ENCODE data around the gene CTXND1.

The CTXND1 gene

DNA sequence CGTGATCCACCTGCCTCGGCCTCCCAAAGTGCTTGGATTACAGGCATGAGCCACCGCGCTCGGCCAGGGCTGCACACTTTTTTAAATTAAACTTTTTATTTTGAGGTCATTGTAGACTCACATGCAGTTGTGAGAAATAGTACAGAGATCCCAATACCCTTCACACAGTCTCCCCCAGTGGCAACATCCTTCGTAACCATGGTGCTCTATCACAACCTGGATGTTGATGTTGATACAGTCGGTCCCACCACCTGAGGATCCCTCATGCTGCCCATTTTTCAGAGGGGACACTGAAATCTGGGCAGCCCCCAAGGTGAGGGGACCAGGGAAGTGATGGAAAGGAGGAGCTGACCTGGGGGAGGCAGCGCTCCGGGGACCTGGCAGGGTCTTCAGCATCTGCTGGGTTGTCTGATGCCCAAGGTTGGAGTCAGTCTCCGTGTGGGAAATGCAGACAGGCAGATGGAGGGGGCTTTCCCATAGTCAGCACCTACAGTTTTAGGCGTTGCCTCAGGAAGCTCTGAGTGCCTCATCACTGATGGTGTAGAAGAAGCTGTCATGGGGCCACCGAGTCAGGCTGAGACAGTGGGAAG lies 82.2 kb downstream of the CTXND1 start:
- whole genome bisulfite sequencing (ENCODE audit: extremely low coverage, insufficient coverage, low lambda C conversion rate), result no CpG with 5 or more reads among the region's 12 CpGs
- H3K4me2 ChIP-seq (ENCODE audit: low read length), result no peak overlapping the region
- H3K27ac ChIP-seq (ENCODE audit: low read depth, low read length), result no peak overlapping the region
- no peak overlapping the region for H3K9ac ChIP-seq (ENCODE audit: low read length)
- H4K5ac ChIP-seq (ENCODE audit: low read length), result no peak overlapping the region
- no peak overlapping the region for H4K8ac ChIP-seq (ENCODE audit: low read depth, low read length)
- H3K4me3 ChIP-seq (ENCODE audit: low read length), result no peak overlapping the region
- no peak overlapping the region for H3K18ac ChIP-seq (ENCODE audit: low read length)
- no peak overlapping the region for H2BK15ac ChIP-seq (replicated peaks; ENCODE audit: low read depth)
- no peaks in the 10 kb centered on the region for H3K4me1 ChIP-seq (ENCODE audit: control insufficient read depth, low read depth, low read length)
- no peak overlapping the region for H2BK120ac ChIP-seq (ENCODE audit: low read depth, low read length)
- H3K36me3 ChIP-seq (ENCODE audit: control insufficient read depth, insufficient read depth, low read length), result no peaks in the 10 kb centered on the region
- no peak overlapping the region for H3K56ac ChIP-seq (ENCODE audit: low read length)
- H2BK5ac ChIP-seq (ENCODE audit: low read length), result no peak overlapping the region
- no peak overlapping the region for H3K23ac ChIP-seq (ENCODE audit: low read length)
- no peaks in the 10 kb centered on the region for H3K27me3 ChIP-seq (ENCODE audit: insufficient read depth, low read length, poor library complexity)
- no peak for DNase-seq
- no peak overlapping the region for H3K4ac ChIP-seq (ENCODE audit: low read depth, low read length)
- H3K79me2 ChIP-seq (ENCODE audit: control insufficient read depth, insufficient read depth, low read length), result no peaks in the 10 kb centered on the region
- no peaks in the 10 kb centered on the region for H3K79me1 ChIP-seq (ENCODE audit: low read length)
- H2AK5ac ChIP-seq (ENCODE audit: low read length), result no peak overlapping the region

DNA sequence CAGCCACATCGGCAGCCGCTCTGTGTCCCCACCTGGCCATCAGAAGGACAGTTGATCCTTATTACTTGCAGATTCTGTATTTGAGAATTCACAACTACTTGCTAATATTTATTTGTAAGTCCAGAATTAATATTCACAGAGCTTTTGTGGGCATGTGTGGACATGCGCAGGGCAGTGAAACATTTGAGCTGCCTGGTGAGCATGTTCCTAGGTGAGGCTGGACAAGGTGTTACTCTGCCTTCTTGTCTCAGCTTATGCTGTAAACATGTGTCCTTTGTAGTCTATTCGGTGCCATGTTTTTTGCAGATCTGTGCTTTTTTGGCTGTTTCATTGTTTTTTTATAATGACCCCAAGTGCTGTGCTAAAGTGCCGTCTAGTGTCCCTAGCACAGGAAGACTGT lies 83.6 kb downstream of the CTXND1 start:
- H3K4me3 ChIP-seq (ENCODE audit: low read length), result no peak overlapping the region
- no peak overlapping the region for H3K9ac ChIP-seq (ENCODE audit: low read length)
- no peak for DNase-seq
- H3K4ac ChIP-seq (ENCODE audit: low read depth, low read length), result no peak overlapping the region
- H4K5ac ChIP-seq (ENCODE audit: low read length), result no peak overlapping the region
- no peaks in the 10 kb centered on the region for H3K36me3 ChIP-seq (ENCODE audit: control insufficient read depth, insufficient read depth, low read length)
- WGBS (ENCODE audit: extremely low coverage, insufficient coverage, low lambda C conversion rate), result no CpG with 5 or more reads among the region's 5 CpGs
- no peak overlapping the region for H3K23ac ChIP-seq (ENCODE audit: low read length)
- H3K4me1 ChIP-seq (ENCODE audit: control insufficient read depth, low read depth, low read length), result no peaks in the 10 kb centered on the region
- H2BK15ac ChIP-seq (replicated peaks; ENCODE audit: low read depth), result no peak overlapping the region
- H2BK5ac ChIP-seq (ENCODE audit: low read length), result no peak overlapping the region
- no peak overlapping the region for H3K4me2 ChIP-seq (ENCODE audit: low read length)
- H3K18ac ChIP-seq (ENCODE audit: low read length), result no peak overlapping the region
- H3K27ac ChIP-seq (ENCODE audit: low read depth, low read length), result no peak overlapping the region
- no peak overlapping the region for H3K56ac ChIP-seq (ENCODE audit: low read length)
- H3K27me3 ChIP-seq (ENCODE audit: insufficient read depth, low read length, poor library complexity), result no peaks in the 10 kb centered on the region
- no peaks in the 10 kb centered on the region for H3K79me2 ChIP-seq (ENCODE audit: control insufficient read depth, insufficient read depth, low read length)
- no peak overlapping the region for H2AK5ac ChIP-seq (ENCODE audit: low read length)
- H3K79me1 ChIP-seq (ENCODE audit: low read length), result no peaks in the 10 kb centered on the region
- no peak overlapping the region for H4K8ac ChIP-seq (ENCODE audit: low read depth, low read length)
- no peak overlapping the region for H2BK120ac ChIP-seq (ENCODE audit: low read depth, low read length)

DNA sequence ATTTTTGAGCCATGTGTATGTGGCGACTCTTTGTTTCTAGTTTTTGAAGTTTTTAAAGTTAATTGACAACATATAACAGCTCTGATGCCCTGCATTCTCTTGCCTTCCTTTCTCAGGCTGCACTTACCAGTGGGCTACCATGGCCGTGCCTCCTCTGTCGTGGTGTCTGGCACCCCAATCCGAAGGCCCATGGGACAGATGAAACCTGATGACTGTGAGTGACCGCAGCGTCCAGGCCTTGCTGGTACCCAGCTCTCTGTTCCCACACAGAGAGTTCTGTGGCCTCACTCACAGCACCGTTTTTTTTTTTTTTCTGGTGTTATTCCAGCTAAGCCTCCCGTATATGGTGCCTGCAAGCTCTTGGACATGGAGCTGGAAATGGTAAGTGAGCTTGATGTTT lies 84.1 kb downstream of the CTXND1 start:
- no peak overlapping the region for H2BK15ac ChIP-seq (replicated peaks; ENCODE audit: low read depth)
- H2BK120ac ChIP-seq (ENCODE audit: low read depth, low read length), result no peak overlapping the region
- no peaks in the 10 kb centered on the region for H3K79me1 ChIP-seq (ENCODE audit: low read length)
- no peaks in the 10 kb centered on the region for H3K4me1 ChIP-seq (ENCODE audit: control insufficient read depth, low read depth, low read length)
- H3K4ac ChIP-seq (ENCODE audit: low read depth, low read length), result no peak overlapping the region
- no peaks in the 10 kb centered on the region for H3K27me3 ChIP-seq (ENCODE audit: insufficient read depth, low read length, poor library complexity)
- H3K79me2 ChIP-seq (ENCODE audit: control insufficient read depth, insufficient read depth, low read length), result no peaks in the 10 kb centered on the region
- no CpG with 5 or more reads among the region's 8 CpGs for WGBS (ENCODE audit: extremely low coverage, insufficient coverage, low lambda C conversion rate)
- H4K5ac ChIP-seq (ENCODE audit: low read length), result no peak overlapping the region
- H3K9ac ChIP-seq (ENCODE audit: low read length), result no peak overlapping the region
- no peak overlapping the region for H3K23ac ChIP-seq (ENCODE audit: low read length)
- H3K27ac ChIP-seq (ENCODE audit: low read depth, low read length), result no peak overlapping the region
- no peak overlapping the region for H3K56ac ChIP-seq (ENCODE audit: low read length)
- no peak for DNase-seq
- H3K4me2 ChIP-seq (ENCODE audit: low read length), result no peak overlapping the region
- H4K8ac ChIP-seq (ENCODE audit: low read depth, low read length), result no peak overlapping the region
- H2BK5ac ChIP-seq (ENCODE audit: low read length), result no peak overlapping the region
- H3K18ac ChIP-seq (ENCODE audit: low read length), result no peak overlapping the region
- H3K4me3 ChIP-seq (ENCODE audit: low read length), result no peak overlapping the region
- no peak overlapping the region for H2AK5ac ChIP-seq (ENCODE audit: low read length)
- H3K36me3 ChIP-seq (ENCODE audit: control insufficient read depth, insufficient read depth, low read length), result no peaks in the 10 kb centered on the region

DNA sequence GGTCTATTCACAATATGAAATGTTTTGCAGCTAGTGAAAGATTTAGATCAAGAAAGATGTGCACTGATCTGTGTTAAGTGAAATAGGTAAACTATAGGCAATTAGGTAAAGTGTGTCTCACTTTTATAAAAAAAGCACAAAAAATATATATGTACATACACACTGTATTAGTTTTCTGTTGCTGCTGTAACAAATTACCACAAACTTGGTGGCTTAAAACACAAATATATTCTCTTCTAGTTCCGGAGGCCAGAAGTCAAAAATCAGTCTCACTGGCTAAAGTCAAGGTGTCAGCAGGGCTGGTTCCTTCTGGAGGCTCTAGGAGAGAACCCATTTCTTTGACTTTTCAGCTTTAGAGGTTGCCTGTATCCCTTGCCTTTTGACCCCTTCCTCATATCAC lies 88.1 kb downstream of the CTXND1 start:
- WGBS (ENCODE audit: extremely low coverage, insufficient coverage, low lambda C conversion rate), result no CpG with 5 or more reads among the region's 1 CpG

DNA sequence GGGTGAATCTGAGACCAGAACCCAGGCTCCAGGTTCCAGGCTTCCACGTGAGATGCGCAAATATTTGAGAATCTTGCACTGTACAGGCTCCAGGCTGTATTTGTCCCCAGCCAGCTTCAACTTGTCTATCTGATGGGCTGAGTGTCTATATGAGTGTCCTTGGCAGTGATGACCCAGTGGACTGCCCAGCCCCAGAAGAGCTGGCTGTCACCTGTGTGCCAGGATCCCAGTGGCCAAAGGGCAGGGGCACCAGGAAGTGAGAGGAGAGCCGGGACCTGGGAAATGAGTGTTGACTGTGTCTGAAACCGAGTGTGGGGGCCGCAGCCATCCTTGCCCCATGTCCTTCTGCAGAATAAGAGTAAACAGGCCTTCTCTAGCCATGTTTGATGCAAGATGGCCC lies 88.8 kb downstream of the CTXND1 start:
- Histone ChIP-seq H2AK5ac (ENCODE audit: low read length) (no peak overlapping the region), H3K36me3 (ENCODE audit: control insufficient read depth, insufficient read depth, low read length) (no peaks in the 10 kb centered on the region), H2BK120ac (ENCODE audit: low read depth, low read length) (no peak overlapping the region), H3K27ac (ENCODE audit: low read depth, low read length) (no peak overlapping the region), H3K4me3 (ENCODE audit: low read length) (no peak overlapping the region), H2BK15ac (replicated peaks; ENCODE audit: low read depth) (no peak overlapping the region), H3K4me2 (ENCODE audit: low read length) (no peak overlapping the region), H3K79me1 (ENCODE audit: low read length) (no peaks in the 10 kb centered on the region), H3K27me3 (ENCODE audit: insufficient read depth, low read length, poor library complexity) (no peaks in the 10 kb centered on the region), H4K8ac (ENCODE audit: low read depth, low read length) (no peak overlapping the region), H3K23ac (ENCODE audit: low read length) (no peak overlapping the region), H3K4ac (ENCODE audit: low read depth, low read length) (no peak overlapping the region), H2BK5ac (ENCODE audit: low read length) (no peak overlapping the region), H4K5ac (ENCODE audit: low read length) (no peak overlapping the region), H3K79me2 (ENCODE audit: control insufficient read depth, insufficient read depth, low read length) (no peaks in the 10 kb centered on the region), H3K56ac (ENCODE audit: low read length) (no peak overlapping the region), H3K9ac (ENCODE audit: low read length) (no peak overlapping the region), H3K18ac (ENCODE audit: low read length) (no peak overlapping the region), H3K4me1 (ENCODE audit: control insufficient read depth, low read depth, low read length) (no peaks in the 10 kb centered on the region)
- no CpG with 5 or more reads among the region's 5 CpGs for WGBS (ENCODE audit: extremely low coverage, insufficient coverage, low lambda C conversion rate)
- DNase-seq, result no peak

More for the DNA sequence above, 88.1 kb downstream of the CTXND1 start:
- no peaks in the 10 kb centered on the region for H3K36me3 ChIP-seq (ENCODE audit: control insufficient read depth, insufficient read depth, low read length)
- H3K4me3 ChIP-seq (ENCODE audit: low read length), result no peak overlapping the region
- H3K79me1 ChIP-seq (ENCODE audit: low read length), result no peaks in the 10 kb centered on the region
- no peak overlapping the region for H3K18ac ChIP-seq (ENCODE audit: low read length)
- H3K4me2 ChIP-seq (ENCODE audit: low read length), result no peak overlapping the region
- no peak overlapping the region for H3K9ac ChIP-seq (ENCODE audit: low read length)
- no peaks in the 10 kb centered on the region for H3K27me3 ChIP-seq (ENCODE audit: insufficient read depth, low read length, poor library complexity)
- no peak overlapping the region for H3K23ac ChIP-seq (ENCODE audit: low read length)
- no peaks in the 10 kb centered on the region for H3K79me2 ChIP-seq (ENCODE audit: control insufficient read depth, insufficient read depth, low read length)
- no peak overlapping the region for H4K8ac ChIP-seq (ENCODE audit: low read depth, low read length)
- no peak overlapping the region for H4K5ac ChIP-seq (ENCODE audit: low read length)
- no peak overlapping the region for H2BK120ac ChIP-seq (ENCODE audit: low read depth, low read length)
- H2BK15ac ChIP-seq (replicated peaks; ENCODE audit: low read depth), result no peak overlapping the region
- H3K27ac ChIP-seq (ENCODE audit: low read depth, low read length), result no peak overlapping the region
- no peak overlapping the region for H2AK5ac ChIP-seq (ENCODE audit: low read length)
- no peak overlapping the region for H3K4ac ChIP-seq (ENCODE audit: low read depth, low read length)
- no peak overlapping the region for H2BK5ac ChIP-seq (ENCODE audit: low read length)
- no peak overlapping the region for H3K56ac ChIP-seq (ENCODE audit: low read length)
- no peak for DNase-seq
- no peaks in the 10 kb centered on the region for H3K4me1 ChIP-seq (ENCODE audit: control insufficient read depth, low read depth, low read length)

DNA sequence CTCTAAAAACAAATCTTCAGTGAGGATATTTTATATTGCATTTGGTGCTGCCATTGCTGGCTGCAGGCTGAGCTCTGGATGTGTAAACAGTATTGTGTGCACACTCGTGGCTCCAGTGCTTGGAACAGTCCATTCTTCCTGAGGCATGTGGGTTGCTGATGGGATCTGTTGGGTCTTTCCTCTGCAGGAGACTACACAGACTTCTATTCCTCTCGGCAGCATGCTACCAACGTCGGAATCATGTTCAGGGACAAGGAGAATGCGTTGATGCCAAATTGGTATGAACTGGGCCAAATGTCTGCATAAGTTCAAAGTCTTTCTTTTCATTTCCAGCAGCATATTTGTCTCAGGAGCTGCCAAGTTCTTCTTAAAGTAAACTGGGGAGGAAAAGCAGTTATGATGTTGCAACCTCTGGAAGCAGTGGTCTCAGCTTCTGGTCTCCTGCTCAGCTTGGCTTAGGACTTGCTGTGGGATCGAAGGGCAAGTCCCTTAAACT lies 89.9 kb downstream of the CTXND1 start:
- no peak overlapping the region for H3K27ac ChIP-seq (ENCODE audit: low read depth, low read length)
- H2BK5ac ChIP-seq (ENCODE audit: low read length), result no peak overlapping the region
- no peak overlapping the region for H2AK5ac ChIP-seq (ENCODE audit: low read length)
- H2BK15ac ChIP-seq (replicated peaks; ENCODE audit: low read depth), result no peak overlapping the region
- no peaks in the 10 kb centered on the region for H3K27me3 ChIP-seq (ENCODE audit: insufficient read depth, low read length, poor library complexity)
- no peak overlapping the region for H4K8ac ChIP-seq (ENCODE audit: low read depth, low read length)
- H3K18ac ChIP-seq (ENCODE audit: low read length), result no peak overlapping the region
- H3K4ac ChIP-seq (ENCODE audit: low read depth, low read length), result no peak overlapping the region
- no CpG with 5 or more reads among the region's 6 CpGs for WGBS (ENCODE audit: extremely low coverage, insufficient coverage, low lambda C conversion rate)
- H3K79me1 ChIP-seq (ENCODE audit: low read length), result no peaks in the 10 kb centered on the region
- no peak overlapping the region for H2BK120ac ChIP-seq (ENCODE audit: low read depth, low read length)
- H4K5ac ChIP-seq (ENCODE audit: low read length), result no peak overlapping the region
- no peak overlapping the region for H3K9ac ChIP-seq (ENCODE audit: low read length)
- no peaks in the 10 kb centered on the region for H3K4me1 ChIP-seq (ENCODE audit: control insufficient read depth, low read depth, low read length)
- H3K4me3 ChIP-seq (ENCODE audit: low read length), result no peak overlapping the region
- no peaks in the 10 kb centered on the region for H3K79me2 ChIP-seq (ENCODE audit: control insufficient read depth, insufficient read depth, low read length)
- H3K36me3 ChIP-seq (ENCODE audit: control insufficient read depth, insufficient read depth, low read length), result no peaks in the 10 kb centered on the region
- no peak overlapping the region for H3K56ac ChIP-seq (ENCODE audit: low read length)
- DNase-seq, result no peak
- H3K23ac ChIP-seq (ENCODE audit: low read length), result no peak overlapping the region
- no peak overlapping the region for H3K4me2 ChIP-seq (ENCODE audit: low read length)

Measured in mesendoderm (in vitro differentiated cells).